H1 (cell line): ENCODE data around the gene SLC35F3. TPM values are rescaled to one million over a fixed set of nuclear protein-coding genes. Genes with fewer than 3 reads are reported as not detected.

ENCODE experiments used
- CBX5 ChIP-seq: fragments of 300-800, 300-1000 bp; sonication (generic); IDR thresholded peaks from 2 replicates; pipeline ENCODE4 v1.7.1; 2016; ENCODE audit warnings: antibody characterized with exemption, low read length, low read depth
- CREB1 ChIP-seq: IDR thresholded peaks from 2 replicates; pipeline ENCODE4 v1.6.1; 2012; ENCODE audit warnings: inconsistent platforms
- EZH2 ChIP-seq: fragments of 200-600 bp; sonication (generic); IDR thresholded peaks from 2 replicates; pipeline ENCODE4 v1.7.1; 2012; ENCODE audit warnings: low read depth, mild to moderate bottlenecking, moderate library complexity, low read length, inconsistent platforms; ENCODE audit not compliant: severe bottlenecking
- RBBP5 ChIP-seq: IDR thresholded peaks from 2 replicates; pipeline ENCODE4 v1.7.1; 2012; ENCODE audit warnings: low read depth, mild to moderate bottlenecking, inconsistent platforms, low read length, moderate library complexity, borderline replicate concordance
- polyA plus RNA-seq, 7 experiments: library from polyadenylated mRNA; depleted of rRNA in 3 of 7; stranded (reverse) in 5 of 7; unstranded in 2 of 7; fragments of >200 nt in 5 of 7; fragments of 200-250 nt in 2 of 7; gene quantifications; 1 replicate in 5 of 7; 2 replicates in 1 of 7; 4 replicates in 1 of 7; pipeline versions ENCODE4 v1.2.1 to v1.2.3, GENCODE V29; 2011 to 2013; ENCODE audit warnings: missing spikeins in 2 of 7, mixed read lengths in 2 of 7
- total RNA-seq: library from RNA; stranded (reverse); fragmentation: NEBNext Ultra II Directional; extraction: Animal tissue kit (Norgen Biotek cat#: 25700); gene quantifications from 2 replicates; pipeline ENCODE4 v1.2.1, GENCODE V29; 2021
- TF ChIP-seq, protein P1 (sequence below): fragments of 300-600 bp; sonication (generic); IDR thresholded peaks from 2 replicates; pipeline ENCODE4 v1.7.1; 2012; ENCODE audit warnings: low read length, moderate library complexity, mild to moderate bottlenecking, inconsistent platforms; ENCODE audit not compliant: insufficient replicate concordance
- TF ChIP-seq, protein P2 (sequence below): IDR thresholded peaks from 2 replicates; pipeline ENCODE4 v1.6.1; 2012; ENCODE audit warnings: inconsistent platforms

Gene SLC35F3
- total and polyA plus RNA-seq, 2 of the 8 experiments (the other 6 are each of a cell fraction or from before 2014, with no cell fraction given), result 0.78 to 1.2 TPM

DNA sequence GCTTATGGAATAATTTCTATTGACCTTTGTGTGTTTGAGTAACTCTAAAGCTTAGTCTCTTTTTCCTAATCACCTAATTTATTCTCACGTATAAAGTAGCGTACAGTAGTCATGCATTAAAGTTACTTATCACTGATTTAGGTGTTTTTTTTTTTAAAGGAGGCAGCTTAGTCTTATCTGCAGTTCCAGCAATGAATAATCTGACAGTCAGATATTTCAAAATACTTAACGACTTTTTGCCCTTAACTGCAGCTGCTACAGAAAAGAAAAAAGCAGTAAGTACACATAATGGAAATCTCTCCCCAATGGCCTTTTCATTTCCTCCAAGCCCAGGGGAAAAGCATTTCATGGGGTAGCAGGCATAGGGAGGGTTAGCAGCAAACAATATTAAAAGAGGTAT is 54.6 kb downstream of the SLC35F3 start (continued):
- TF ChIP-seq, protein P1, sequence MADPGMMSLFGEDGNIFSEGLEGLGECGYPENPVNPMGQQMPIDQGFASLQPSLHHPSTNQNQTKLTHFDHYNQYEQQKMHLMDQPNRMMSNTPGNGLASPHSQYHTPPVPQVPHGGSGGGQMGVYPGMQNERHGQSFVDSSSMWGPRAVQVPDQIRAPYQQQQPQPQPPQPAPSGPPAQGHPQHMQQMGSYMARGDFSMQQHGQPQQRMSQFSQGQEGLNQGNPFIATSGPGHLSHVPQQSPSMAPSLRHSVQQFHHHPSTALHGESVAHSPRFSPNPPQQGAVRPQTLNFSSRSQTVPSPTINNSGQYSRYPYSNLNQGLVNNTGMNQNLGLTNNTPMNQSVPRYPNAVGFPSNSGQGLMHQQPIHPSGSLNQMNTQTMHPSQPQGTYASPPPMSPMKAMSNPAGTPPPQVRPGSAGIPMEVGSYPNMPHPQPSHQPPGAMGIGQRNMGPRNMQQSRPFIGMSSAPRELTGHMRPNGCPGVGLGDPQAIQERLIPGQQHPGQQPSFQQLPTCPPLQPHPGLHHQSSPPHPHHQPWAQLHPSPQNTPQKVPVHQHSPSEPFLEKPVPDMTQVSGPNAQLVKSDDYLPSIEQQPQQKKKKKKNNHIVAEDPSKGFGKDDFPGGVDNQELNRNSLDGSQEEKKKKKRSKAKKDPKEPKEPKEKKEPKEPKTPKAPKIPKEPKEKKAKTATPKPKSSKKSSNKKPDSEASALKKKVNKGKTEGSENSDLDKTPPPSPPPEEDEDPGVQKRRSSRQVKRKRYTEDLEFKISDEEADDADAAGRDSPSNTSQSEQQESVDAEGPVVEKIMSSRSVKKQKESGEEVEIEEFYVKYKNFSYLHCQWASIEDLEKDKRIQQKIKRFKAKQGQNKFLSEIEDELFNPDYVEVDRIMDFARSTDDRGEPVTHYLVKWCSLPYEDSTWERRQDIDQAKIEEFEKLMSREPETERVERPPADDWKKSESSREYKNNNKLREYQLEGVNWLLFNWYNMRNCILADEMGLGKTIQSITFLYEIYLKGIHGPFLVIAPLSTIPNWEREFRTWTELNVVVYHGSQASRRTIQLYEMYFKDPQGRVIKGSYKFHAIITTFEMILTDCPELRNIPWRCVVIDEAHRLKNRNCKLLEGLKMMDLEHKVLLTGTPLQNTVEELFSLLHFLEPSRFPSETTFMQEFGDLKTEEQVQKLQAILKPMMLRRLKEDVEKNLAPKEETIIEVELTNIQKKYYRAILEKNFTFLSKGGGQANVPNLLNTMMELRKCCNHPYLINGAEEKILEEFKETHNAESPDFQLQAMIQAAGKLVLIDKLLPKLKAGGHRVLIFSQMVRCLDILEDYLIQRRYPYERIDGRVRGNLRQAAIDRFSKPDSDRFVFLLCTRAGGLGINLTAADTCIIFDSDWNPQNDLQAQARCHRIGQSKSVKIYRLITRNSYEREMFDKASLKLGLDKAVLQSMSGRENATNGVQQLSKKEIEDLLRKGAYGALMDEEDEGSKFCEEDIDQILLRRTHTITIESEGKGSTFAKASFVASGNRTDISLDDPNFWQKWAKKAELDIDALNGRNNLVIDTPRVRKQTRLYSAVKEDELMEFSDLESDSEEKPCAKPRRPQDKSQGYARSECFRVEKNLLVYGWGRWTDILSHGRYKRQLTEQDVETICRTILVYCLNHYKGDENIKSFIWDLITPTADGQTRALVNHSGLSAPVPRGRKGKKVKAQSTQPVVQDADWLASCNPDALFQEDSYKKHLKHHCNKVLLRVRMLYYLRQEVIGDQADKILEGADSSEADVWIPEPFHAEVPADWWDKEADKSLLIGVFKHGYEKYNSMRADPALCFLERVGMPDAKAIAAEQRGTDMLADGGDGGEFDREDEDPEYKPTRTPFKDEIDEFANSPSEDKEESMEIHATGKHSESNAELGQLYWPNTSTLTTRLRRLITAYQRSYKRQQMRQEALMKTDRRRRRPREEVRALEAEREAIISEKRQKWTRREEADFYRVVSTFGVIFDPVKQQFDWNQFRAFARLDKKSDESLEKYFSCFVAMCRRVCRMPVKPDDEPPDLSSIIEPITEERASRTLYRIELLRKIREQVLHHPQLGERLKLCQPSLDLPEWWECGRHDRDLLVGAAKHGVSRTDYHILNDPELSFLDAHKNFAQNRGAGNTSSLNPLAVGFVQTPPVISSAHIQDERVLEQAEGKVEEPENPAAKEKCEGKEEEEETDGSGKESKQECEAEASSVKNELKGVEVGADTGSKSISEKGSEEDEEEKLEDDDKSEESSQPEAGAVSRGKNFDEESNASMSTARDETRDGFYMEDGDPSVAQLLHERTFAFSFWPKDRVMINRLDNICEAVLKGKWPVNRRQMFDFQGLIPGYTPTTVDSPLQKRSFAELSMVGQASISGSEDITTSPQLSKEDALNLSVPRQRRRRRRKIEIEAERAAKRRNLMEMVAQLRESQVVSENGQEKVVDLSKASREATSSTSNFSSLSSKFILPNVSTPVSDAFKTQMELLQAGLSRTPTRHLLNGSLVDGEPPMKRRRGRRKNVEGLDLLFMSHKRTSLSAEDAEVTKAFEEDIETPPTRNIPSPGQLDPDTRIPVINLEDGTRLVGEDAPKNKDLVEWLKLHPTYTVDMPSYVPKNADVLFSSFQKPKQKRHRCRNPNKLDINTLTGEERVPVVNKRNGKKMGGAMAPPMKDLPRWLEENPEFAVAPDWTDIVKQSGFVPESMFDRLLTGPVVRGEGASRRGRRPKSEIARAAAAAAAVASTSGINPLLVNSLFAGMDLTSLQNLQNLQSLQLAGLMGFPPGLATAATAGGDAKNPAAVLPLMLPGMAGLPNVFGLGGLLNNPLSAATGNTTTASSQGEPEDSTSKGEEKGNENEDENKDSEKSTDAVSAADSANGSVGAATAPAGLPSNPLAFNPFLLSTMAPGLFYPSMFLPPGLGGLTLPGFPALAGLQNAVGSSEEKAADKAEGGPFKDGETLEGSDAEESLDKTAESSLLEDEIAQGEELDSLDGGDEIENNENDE, result no peak
- TF ChIP-seq CREB1 (no peak), EZH2 (no peak), CBX5 (no peak), RBBP5 (no peak)
- TF ChIP-seq, protein P2, sequence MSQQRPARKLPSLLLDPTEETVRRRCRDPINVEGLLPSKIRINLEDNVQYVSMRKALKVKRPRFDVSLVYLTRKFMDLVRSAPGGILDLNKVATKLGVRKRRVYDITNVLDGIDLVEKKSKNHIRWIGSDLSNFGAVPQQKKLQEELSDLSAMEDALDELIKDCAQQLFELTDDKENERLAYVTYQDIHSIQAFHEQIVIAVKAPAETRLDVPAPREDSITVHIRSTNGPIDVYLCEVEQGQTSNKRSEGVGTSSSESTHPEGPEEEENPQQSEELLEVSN, result no peak
